Tibial nerve (tissue), 4 donors: ENCODE data around the gene PPFIBP1. TPM values are rescaled to one million over a fixed set of nuclear protein-coding genes. Genes with fewer than 3 reads are reported as not detected.

ENCODE experiments used
- DNase-seq, 2 donors: peaks; one replicate each; pipeline ENCODE4 v3.0.0-alpha.2; 2019; ENCODE audit warnings: low spot score in 2 of 2
- H3K27ac ChIP-seq, 4 donors: fragments of 200-600 bp; sonication (generic) in 3 of 4; one replicate each; pipeline ENCODE4 v1.5.1; 2017 to 2019; ENCODE audit warnings: mild to moderate bottlenecking in 1 of 4
- H3K27me3 ChIP-seq, 2 donors: fragments of 200-600 bp; sonication (generic) in 1 of 2; one replicate each; pipeline versions ENCODE4 v1.5.1 to v1.6.0; 2017 to 2019
- H3K36me3 ChIP-seq, 3 donors: fragments of 200-600 bp; sonication (generic); one replicate each; pipeline ENCODE4 v1.5.1; 2018 to 2019
- H3K4me1 ChIP-seq, 4 donors: fragments of 200-600 bp; sonication (generic) in 3 of 4; one replicate each; pipeline ENCODE4 v1.5.1; 2017 to 2019
- H3K4me3 ChIP-seq, 4 donors: fragments of 200-600 bp; sonication (generic) in 3 of 4; one replicate each; pipeline ENCODE4 v1.5.1; 2017 to 2019; ENCODE audit warnings: mild to moderate bottlenecking in 1 of 4, moderate library complexity in 1 of 4
- H3K9me3 ChIP-seq, 4 donors: fragments of 200-600 bp; sonication (generic) in 3 of 4; one replicate each; pipeline ENCODE4 v1.5.1; 2017 to 2019
- EP300 ChIP-seq, 2 donors: sonication (generic); formaldehyde crosslinking; IDR thresholded peaks; one replicate each; pipeline ENCODE4 v1.6.1; 2017; ENCODE audit warnings: antibody characterized with exemption in 2 of 2, mild to moderate bottlenecking in 1 of 2
- POLR2A ChIP-seq, 2 donors: fragments of 450-650 bp; IDR thresholded peaks; one replicate each; pipeline ENCODE4 v1.6.1; 2017; ENCODE audit warnings: antibody characterized with exemption in 2 of 2, mild to moderate bottlenecking in 2 of 2, moderate library complexity in 2 of 2
- WGBS, 2 donors: methylation state at CpG; one replicate each; pipeline ENCODE4 v1.1.5; 2018; 5-methylcytosine and 5-hydroxymethylcytosine counted together
- total RNA-seq, 4 donors: library from RNA; depleted of rRNA; stranded (reverse); fragments of >200 nt; gene quantifications; one replicate each; pipeline ENCODE4 v1.1.0, GENCODE V29; 2016
- TF ChIP-seq, protein P1 (sequence below), 5 experiments: fragments of 200-600 bp in 3 of 5; fragments of 450-650 bp in 2 of 5; sonication (generic) in 3 of 5; IDR thresholded peaks; one replicate each; pipeline ENCODE4 v1.5.1; 2016 to 2019; ENCODE audit warnings: antibody characterized with exemption in 5 of 5, mild to moderate bottlenecking in 3 of 5, moderate library complexity in 2 of 5

Gene PPFIBP1
- total RNA-seq, 4 donors from 2014 or later = 56.9 to 110 (median 72.5) TPM

DNA sequence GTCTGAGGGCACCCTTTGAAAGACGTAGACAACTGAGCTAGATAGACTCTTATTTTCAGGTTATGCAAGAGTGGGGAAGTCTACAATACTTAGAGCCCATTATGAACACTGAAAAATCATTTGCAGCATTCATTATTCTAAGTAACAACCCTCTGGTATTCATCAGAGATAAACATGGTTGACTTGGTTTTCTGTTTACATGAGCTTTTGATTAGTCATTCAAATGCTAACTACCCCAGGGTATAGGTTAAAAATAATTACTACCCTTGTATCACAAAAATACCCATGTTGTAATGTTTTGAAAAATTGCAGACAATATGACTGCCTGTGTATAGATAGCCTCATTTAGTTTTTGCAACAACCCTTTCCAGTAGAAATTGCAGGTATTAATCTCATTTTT, 78.5 kb downstream of the PPFIBP1 start:
- no peak overlapping the region for H3K4me3 ChIP-seq
- WGBS, 2 donors = 56 to 65% methylated on average over 1 of the region's 1 CpG
- no peak for DNase-seq
- H3K27ac ChIP-seq = no peak overlapping the region
- H3K4me1 ChIP-seq = peaks cover 0 to 16% (median 3%) of the 10 kb centered on the region in 4 donors
- TF ChIP-seq, protein P1, sequence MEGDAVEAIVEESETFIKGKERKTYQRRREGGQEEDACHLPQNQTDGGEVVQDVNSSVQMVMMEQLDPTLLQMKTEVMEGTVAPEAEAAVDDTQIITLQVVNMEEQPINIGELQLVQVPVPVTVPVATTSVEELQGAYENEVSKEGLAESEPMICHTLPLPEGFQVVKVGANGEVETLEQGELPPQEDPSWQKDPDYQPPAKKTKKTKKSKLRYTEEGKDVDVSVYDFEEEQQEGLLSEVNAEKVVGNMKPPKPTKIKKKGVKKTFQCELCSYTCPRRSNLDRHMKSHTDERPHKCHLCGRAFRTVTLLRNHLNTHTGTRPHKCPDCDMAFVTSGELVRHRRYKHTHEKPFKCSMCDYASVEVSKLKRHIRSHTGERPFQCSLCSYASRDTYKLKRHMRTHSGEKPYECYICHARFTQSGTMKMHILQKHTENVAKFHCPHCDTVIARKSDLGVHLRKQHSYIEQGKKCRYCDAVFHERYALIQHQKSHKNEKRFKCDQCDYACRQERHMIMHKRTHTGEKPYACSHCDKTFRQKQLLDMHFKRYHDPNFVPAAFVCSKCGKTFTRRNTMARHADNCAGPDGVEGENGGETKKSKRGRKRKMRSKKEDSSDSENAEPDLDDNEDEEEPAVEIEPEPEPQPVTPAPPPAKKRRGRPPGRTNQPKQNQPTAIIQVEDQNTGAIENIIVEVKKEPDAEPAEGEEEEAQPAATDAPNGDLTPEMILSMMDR (IDR thresholded peaks at IDR 0.05) = no peak
- TF ChIP-seq POLR2A (IDR thresholded peaks at IDR 0.05) (no peak), EP300 (IDR thresholded peaks at IDR 0.05) (no peak)
- H3K9me3 ChIP-seq = no peaks in the 10 kb centered on the region
- H3K36me3 ChIP-seq = no peaks in the 10 kb centered on the region
- no peaks in the 10 kb centered on the region for H3K27me3 ChIP-seq

DNA sequence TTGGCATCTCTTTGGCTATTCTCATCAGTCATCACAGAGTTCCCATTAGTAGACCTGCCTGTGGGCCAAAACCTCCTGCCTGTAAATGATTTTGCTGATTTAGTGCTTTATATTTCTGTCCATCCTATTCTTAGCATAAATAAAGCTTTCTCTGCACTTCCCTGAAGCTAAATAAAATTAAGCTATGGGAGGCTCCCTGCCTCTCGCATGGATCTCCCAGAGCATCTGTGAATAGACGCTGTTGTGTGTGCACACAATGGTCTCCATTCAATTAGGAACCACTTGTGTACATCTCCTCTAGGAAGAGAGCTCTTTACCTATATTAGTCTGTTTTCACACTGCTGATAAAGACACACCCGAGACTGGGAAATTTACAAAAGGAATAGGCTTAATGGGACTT, 80.4 kb downstream of the PPFIBP1 start:
- H3K36me3 ChIP-seq = no peaks in the 10 kb centered on the region
- no peak overlapping the region for H3K27ac ChIP-seq
- H3K27me3 ChIP-seq = no peaks in the 10 kb centered on the region
- no peaks in the 10 kb centered on the region for H3K9me3 ChIP-seq
- WGBS, 2 donors = 67 to 80% methylated on average over 3 of the region's 3 CpGs
- peaks cover 0 to 14% (median 4%) of the 10 kb centered on the region in 4 donors for H3K4me1 ChIP-seq
- no peak for DNase-seq
- TF ChIP-seq EP300 (IDR thresholded peaks at IDR 0.05) (no peak), POLR2A (IDR thresholded peaks at IDR 0.05) (no peak)
- TF ChIP-seq, protein P1 (IDR thresholded peaks at IDR 0.05) = no peak
- no peak overlapping the region for H3K4me3 ChIP-seq

DNA sequence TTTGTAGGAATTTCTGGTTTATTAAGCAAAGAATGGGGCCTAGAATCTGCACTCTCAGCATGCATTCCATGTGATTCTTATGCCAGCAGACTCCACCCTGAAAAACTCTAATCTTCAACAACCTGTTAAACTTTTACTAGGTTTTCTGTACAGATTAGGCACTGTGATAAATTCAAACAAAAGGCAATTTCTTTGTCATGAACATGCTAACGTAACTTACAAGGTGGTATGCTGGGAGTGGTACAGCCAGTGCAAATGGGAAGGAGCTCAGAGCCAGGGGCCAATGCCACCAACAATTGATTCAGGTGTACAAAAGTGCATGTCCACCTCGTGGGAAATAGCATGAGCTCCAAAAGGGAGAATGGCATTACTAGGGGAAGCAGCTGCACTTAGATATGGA, 83.0 kb downstream of the PPFIBP1 start:
- 24 to 30% methylated on average over 2 of the region's 2 CpGs for WGBS, 2 donors
- no peaks in the 10 kb centered on the region for H3K9me3 ChIP-seq
- no peaks in the 10 kb centered on the region for H3K36me3 ChIP-seq
- H3K27me3 ChIP-seq = no peaks in the 10 kb centered on the region
- no peak overlapping the region for H3K4me3 ChIP-seq
- H3K4me1 ChIP-seq = peaks cover 0 to 25% (median 4%) of the 10 kb centered on the region in 4 donors
- no peak overlapping the region for H3K27ac ChIP-seq
- no peak for DNase-seq
- no peak for TF ChIP-seq POLR2A (IDR thresholded peaks at IDR 0.05)
- no peak for TF ChIP-seq EP300 (IDR thresholded peaks at IDR 0.05)
- TF ChIP-seq, protein P1 (IDR thresholded peaks at IDR 0.05) = no peak

DNA sequence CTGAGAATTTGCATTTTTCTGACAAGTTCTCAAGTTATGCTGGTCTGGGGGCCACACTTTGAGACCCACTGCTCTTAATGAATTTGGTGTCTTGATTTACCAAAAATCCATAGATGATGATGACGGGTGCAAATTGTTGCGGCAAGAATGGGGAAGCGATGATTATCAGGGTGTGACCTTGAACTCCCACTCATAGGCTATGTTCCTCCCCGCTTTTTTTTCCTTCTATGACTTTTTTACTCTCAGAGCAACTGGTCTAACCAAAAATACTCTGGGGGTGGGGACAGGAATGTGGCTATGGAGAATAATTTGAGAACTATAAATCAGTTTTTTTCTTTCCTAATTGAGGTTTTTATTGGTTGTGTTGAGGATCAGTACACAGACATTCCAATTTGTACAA, 83.6 kb downstream of the PPFIBP1 start:
- DNase-seq = no peak
- Histone ChIP-seq H3K27ac (no peak overlapping the region), H3K27me3 (no peaks in the 10 kb centered on the region), H3K4me3 (no peak overlapping the region), H3K36me3 (no peaks in the 10 kb centered on the region), H3K9me3 (no peaks in the 10 kb centered on the region), H3K4me1 (peaks cover 0 to 25% (median 4%) of the 10 kb centered on the region in 4 donors)
- TF ChIP-seq EP300 (IDR thresholded peaks at IDR 0.05) (no peak), POLR2A (IDR thresholded peaks at IDR 0.05) (no peak)
- TF ChIP-seq, protein P1 (IDR thresholded peaks at IDR 0.05) = no peak
- 65 to 68% methylated on average over 4 of the region's 4 CpGs for WGBS, 2 donors

DNA sequence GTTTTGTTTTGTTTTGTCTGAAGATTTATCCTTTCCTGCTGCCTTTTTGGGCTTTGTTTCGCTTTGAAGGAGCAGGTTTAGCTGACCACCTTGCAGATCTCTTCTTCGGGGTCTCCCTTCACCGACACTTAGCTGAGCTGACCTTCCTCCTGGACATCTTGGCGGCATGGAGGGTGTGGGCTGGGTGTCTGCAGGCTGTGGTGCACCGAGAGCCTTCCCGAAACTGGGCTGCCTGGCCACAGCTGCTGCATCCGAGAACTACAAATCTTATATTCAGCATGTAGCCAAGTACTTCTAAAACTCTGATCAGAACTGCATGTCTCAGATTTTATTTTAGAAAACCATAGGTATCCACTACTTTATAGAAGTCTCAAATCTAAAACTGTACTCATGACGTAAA, 84.9 kb downstream of the PPFIBP1 start:
- no peak for DNase-seq
- Histone ChIP-seq H3K27me3 (no peaks in the 10 kb centered on the region), H3K27ac (no peak overlapping the region), H3K36me3 (no peaks in the 10 kb centered on the region), H3K4me3 (no peak overlapping the region), H3K9me3 (no peaks in the 10 kb centered on the region), H3K4me1 (peaks cover 0 to 25% (median 4%) of the 10 kb centered on the region in 4 donors)
- TF ChIP-seq EP300 (IDR thresholded peaks at IDR 0.05) (no peak), POLR2A (IDR thresholded peaks at IDR 0.05) (no peak)
- TF ChIP-seq, protein P1 (IDR thresholded peaks at IDR 0.05) = no peak
- WGBS, 2 donors = 94 to 96% methylated on average over 8 of the region's 8 CpGs
